Activated CD4-positive, alpha-beta memory T cell treated with anti-CD3 and anti-CD28 coated beads for 36 hours (primary cell): Measurements from ENCODE around the gene SLC35F6. TPM values are rescaled to one million over a fixed set of nuclear protein-coding genes. Genes with fewer than 3 reads are reported as not detected.

ENCODE experiments used
- CTCF ChIA-PET: fragments of 350-600 bp; sonication (Branson Sonifier 250); formaldehyde crosslinking; loops from one replicate; lab custom pipeline; 2021; ENCODE audit warnings: antibody characterized with exemption, inconsistent platforms; lab: Charles Lee
- POLR2A ChIA-PET: fragments of 350-600 bp; sonication (Branson Sonifier 250); formaldehyde crosslinking; loops from one replicate; lab custom pipeline; 2021; ENCODE audit warnings: antibody characterized with exemption; lab: Charles Lee
- DNase-seq: peaks from one replicate; pipeline ENCODE4 v3.0.0-alpha.2; 2020
- H3K27ac Mint-ChIP-seq: one replicate; pipeline ENCODE4 v1.8.0; 2021; ENCODE audit warnings: mixed read lengths
- H3K27me3 Mint-ChIP-seq: one replicate; pipeline ENCODE4 v1.8.0; 2021; ENCODE audit warnings: mixed read lengths
- H3K36me3 Mint-ChIP-seq: one replicate; pipeline ENCODE4 v1.8.0; 2021; ENCODE audit warnings: mixed read lengths
- H3K4me1 Mint-ChIP-seq: one replicate; pipeline ENCODE4 v1.8.0; 2021; ENCODE audit warnings: low read depth, mixed read lengths
- H3K4me3 Mint-ChIP-seq: one replicate; pipeline ENCODE4 v1.8.0; 2021; ENCODE audit warnings: mild to moderate bottlenecking, mixed read lengths
- H3K9me3 Mint-ChIP-seq: one replicate; pipeline ENCODE4 v1.8.0; 2021; ENCODE audit warnings: mixed read lengths
- intact Hi-C: fragments of 100-400 bp; cut with micrococcal nuclease; formaldehyde crosslinking; loops from one replicate; pipeline ENCODE4 v1.15.1; 2023
- total RNA-seq, 2 experiments: library from RNA; stranded (reverse); gene quantifications; one replicate each; pipeline ENCODE4 v1.2.3, GENCODE V29; 2021

Gene SLC35F6
- total RNA-seq, 2 experiments from 2014 or later, result 6.6 to 6.8 TPM

DNA sequence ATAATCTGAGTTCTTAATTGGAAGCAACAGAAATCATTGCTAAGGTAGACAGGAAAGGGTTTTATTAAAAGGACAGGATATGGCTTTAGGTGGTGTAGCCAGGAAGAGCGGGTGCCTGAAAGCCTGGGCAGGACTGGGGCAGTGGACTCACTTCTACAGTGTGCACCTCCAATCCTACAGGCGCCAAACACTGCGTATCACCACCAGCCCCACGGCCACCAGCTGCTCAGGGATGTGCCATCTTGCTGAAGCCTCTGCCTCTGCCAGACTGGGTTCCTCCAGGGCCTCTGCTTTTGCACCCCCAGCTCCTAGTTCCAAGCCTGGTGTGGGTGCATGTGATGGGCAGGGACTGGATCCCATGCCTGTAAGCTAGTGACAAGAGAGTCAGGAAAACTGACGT lies 54.2 kb downstream of the SLC35F6 start:
- Mint-ChIP-seq H3K9me3 (no peaks in the 10 kb centered on the region), H3K36me3 (no peaks in the 10 kb centered on the region), H3K4me3 (no peak overlapping the region), H3K27ac (no peak overlapping the region), H3K4me1 (no peaks in the 10 kb centered on the region), H3K27me3 (peaks cover 7% of the 10 kb centered on the region)
- POLR2A ChIA-PET, result no interaction called here
- intact Hi-C loops, result no loop called here
- no peak for DNase-seq
- CTCF ChIA-PET, result no interaction called here

DNA sequence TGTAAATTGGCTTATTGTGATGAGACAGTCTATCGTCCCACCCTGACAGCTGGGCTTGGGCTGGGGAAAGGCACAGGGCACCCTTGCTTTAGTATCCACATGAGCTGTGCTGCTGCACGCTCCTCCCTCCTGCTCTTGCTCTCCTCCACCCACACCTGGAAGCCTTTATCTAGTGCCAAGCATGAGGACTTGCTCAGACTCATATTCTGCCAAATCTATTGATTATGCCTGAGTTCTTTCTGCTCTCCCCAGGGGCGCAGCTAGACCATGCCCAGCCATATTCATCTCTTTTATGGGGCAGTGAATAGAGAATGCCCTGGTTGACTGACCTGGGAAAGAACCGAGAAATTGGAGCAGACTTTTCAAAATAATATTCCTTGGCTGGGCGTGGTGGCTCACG lies 54.9 kb downstream of the SLC35F6 start:
- ChIA-PET CTCF (interaction anchor here (1.4 kb wide), 1 partner anchor 27 kb away, joined by 3 read pairs; no protein-coding TSS in a partner anchor), POLR2A (no interaction called here)
- H3K27ac Mint-ChIP-seq, result no peak overlapping the region
- H3K36me3 Mint-ChIP-seq, result no peaks in the 10 kb centered on the region
- H3K27me3 Mint-ChIP-seq, result peaks cover 7% of the 10 kb centered on the region
- no peaks in the 10 kb centered on the region for H3K9me3 Mint-ChIP-seq
- intact Hi-C loops, result no loop called here
- no peaks in the 10 kb centered on the region for H3K4me1 Mint-ChIP-seq
- no peak for DNase-seq
- no peak overlapping the region for H3K4me3 Mint-ChIP-seq

DNA sequence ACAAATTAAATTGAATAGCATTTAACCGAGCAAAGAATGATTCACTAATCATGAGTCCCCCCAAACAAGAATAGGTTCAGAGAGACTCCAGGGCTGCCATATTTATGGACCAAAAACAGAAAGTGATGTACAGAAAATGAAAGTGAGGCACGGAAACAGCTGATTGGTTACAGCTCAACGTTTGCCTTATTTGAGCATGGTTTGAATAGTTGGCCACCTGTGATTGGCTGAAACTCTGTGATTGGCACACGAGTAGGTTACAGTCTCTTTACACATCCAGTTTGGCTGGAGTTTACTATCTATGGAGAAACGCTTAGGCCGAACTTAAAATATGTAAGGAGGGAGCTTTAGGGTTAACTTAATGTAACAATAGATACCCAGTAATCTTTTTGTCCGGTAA lies 56.8 kb downstream of the SLC35F6 start:
- POLR2A ChIA-PET, result no interaction called here
- Mint-ChIP-seq H3K27me3 (peaks cover 4% of the 10 kb centered on the region), H3K4me3 (no peak overlapping the region), H3K9me3 (no peaks in the 10 kb centered on the region), H3K27ac (no peak overlapping the region), H3K4me1 (no peaks in the 10 kb centered on the region), H3K36me3 (no peaks in the 10 kb centered on the region)
- intact Hi-C loops, result no loop called here
- no peak for DNase-seq
- CTCF ChIA-PET, result interaction anchor here (1.0 kb wide), 1 partner anchor 459 kb away, joined by 3 read pairs; no protein-coding TSS in a partner anchor

DNA sequence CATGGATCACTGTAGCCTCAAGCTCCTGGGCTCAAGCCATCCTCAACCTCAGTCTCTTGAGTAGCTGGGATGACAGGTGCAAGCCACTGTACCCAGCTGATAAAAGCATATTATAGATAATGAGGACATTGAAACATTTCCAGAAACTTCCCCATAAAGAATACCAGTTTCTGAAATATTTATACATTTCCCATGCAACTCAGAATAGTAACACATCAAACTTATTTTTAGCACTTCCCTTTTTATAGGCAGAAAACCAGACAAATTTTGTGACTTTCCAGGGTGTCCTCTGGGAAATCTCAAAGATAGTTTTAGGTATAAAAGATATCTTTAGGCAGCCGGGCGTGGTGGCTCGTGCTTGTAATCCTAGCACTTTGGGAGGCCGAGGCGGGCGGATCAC lies 58.8 kb downstream of the SLC35F6 start:
- ChIA-PET CTCF (no interaction called here), POLR2A (no interaction called here)
- H3K27me3 Mint-ChIP-seq, result peaks cover 6% of the 10 kb centered on the region
- H3K36me3 Mint-ChIP-seq, result no peaks in the 10 kb centered on the region
- no peak overlapping the region for H3K27ac Mint-ChIP-seq
- no peaks in the 10 kb centered on the region for H3K4me1 Mint-ChIP-seq
- no peaks in the 10 kb centered on the region for H3K9me3 Mint-ChIP-seq
- intact Hi-C loops, result no loop called here
- H3K4me3 Mint-ChIP-seq, result no peak overlapping the region
- no peak for DNase-seq

Other genes with a start within 250 kb of the SLC35F6 start
- not detected for gene CIB4, start 122.9 kb upstream of the SLC35F6 start, total RNA-seq
- not detected for gene KCNK3, start 71.6 kb upstream of the SLC35F6 start, total RNA-seq
- 10 to 100 TPM; 36.7 to 37.8 TPM for gene CENPA, start 21.8 kb downstream of the SLC35F6 start, total RNA-seq
- gene DPYSL5, start 83.8 kb downstream of the SLC35F6 start, total RNA-seq, result not detected
- 1 to 10 TPM; 4.4 TPM for gene MAPRE3, start 206.4 kb downstream of the SLC35F6 start, total RNA-seq